Uterus (tissue), 2 donors: ENCODE measurements around the gene SLAMF9.

Experiments used
- POLR2A ChIP-seq, 2 donors: fragments of 450-650 bp; IDR thresholded peaks; one replicate each; pipeline ENCODE4 v1.6.1; 2016; ENCODE audit warnings: antibody characterized with exemption in 2 of 2, mild to moderate bottlenecking in 1 of 2, moderate library complexity in 1 of 2
- TF ChIP-seq, protein P1 (sequence below), 4 experiments: fragments of 200-600 bp in 2 of 4; fragments of 450-650 bp in 2 of 4; sonication (generic) in 2 of 4; IDR thresholded peaks; one replicate each; pipeline ENCODE4 v1.5.1; 2016 to 2019; ENCODE audit warnings: antibody characterized with exemption in 4 of 4, mild to moderate bottlenecking in 2 of 4, moderate library complexity in 1 of 4

DNA sequence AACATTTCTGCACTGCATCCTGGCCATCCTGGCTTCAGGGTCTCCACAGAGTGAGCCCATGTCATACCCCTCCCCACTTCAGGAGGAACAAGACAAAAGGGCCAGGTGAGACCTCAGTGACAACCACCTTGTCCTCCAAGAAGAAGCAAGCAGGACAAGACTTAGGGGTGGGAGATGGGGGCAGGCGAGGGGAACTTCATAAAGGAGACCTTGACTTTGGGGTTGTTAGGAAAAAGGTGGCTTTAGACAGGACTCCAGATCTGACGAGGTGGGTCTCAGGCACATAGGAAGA, 24.0 kb upstream of the SLAMF9 start:
- TF ChIP-seq, protein P1, sequence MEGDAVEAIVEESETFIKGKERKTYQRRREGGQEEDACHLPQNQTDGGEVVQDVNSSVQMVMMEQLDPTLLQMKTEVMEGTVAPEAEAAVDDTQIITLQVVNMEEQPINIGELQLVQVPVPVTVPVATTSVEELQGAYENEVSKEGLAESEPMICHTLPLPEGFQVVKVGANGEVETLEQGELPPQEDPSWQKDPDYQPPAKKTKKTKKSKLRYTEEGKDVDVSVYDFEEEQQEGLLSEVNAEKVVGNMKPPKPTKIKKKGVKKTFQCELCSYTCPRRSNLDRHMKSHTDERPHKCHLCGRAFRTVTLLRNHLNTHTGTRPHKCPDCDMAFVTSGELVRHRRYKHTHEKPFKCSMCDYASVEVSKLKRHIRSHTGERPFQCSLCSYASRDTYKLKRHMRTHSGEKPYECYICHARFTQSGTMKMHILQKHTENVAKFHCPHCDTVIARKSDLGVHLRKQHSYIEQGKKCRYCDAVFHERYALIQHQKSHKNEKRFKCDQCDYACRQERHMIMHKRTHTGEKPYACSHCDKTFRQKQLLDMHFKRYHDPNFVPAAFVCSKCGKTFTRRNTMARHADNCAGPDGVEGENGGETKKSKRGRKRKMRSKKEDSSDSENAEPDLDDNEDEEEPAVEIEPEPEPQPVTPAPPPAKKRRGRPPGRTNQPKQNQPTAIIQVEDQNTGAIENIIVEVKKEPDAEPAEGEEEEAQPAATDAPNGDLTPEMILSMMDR (IDR thresholded peaks at IDR 0.05) = no peak
- TF ChIP-seq POLR2A (IDR thresholded peaks at IDR 0.05) = no peak
